Skin epidermis (tissue), 12 donors: ENCODE measurements around the gene OSBPL8.
"Not testable (repeated sequence)": the region's sequence is repeated elsewhere in the genome, so short reads cannot be mapped to it uniquely, and the experiment has no call there.

ENCODE experiments used
- H3K27ac ChIP-seq, 21 experiments: fragments of 200-600 bp; sonication (generic) in 11 of 21; one replicate each; pipeline ENCODE4 v1.5.0; 2020; ENCODE audit warnings: mild to moderate bottlenecking in 3 of 21, inconsistent platforms in 2 of 21, moderate library complexity in 2 of 21
- H3K4me3 ChIP-seq, 7 experiments: fragments of 200-600 bp; sonication (generic) in 2 of 7; one replicate each; pipeline ENCODE4 v1.5.0; 2020; ENCODE audit warnings: inconsistent platforms in 2 of 7, mild to moderate bottlenecking in 2 of 7, moderate library complexity in 1 of 7

Gene OSBPL8

DNA sequence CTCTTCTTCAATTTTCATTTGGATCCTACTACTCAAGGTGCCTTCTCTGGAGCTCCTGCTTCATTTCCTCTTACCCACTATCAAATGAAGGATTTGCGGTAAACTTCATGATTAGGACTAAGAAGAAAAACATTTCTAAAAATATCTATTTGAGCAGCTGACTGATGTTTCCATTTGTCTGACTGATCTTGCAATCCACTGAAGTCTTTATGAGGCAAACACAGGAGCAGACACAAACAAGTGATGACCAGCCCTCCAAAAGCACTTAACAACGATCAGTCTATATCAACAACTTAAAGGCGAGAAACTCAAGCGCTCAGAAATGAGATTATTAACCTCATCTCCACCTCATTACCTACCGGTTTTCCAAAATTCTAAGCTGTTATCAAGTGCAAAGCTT, 26.2 kb downstream of the OSBPL8 start:
- Histone ChIP-seq H3K4me3 (no peak overlapping the region), H3K27ac (no peak overlapping the region)

DNA sequence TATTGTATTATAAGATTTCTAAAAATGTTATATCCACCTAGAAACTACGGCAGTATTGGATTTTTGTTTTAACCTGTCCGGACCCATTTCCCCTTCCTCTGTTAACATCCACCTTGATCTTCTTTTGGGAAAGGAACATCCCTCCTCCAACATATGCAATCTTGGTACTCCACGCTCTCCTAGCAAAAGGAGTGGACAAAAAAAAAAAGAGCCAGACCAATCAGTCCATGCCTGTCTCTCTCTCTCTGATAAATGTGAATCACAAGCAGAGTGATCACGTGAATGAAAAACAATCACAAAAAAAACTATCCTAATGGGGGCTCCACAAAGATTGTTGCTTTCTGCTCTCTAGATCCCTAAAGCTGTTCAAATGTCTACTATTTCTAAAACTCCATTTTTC, 27.1 kb downstream of the OSBPL8 start:
- no peak overlapping the region for H3K4me3 ChIP-seq
- no peak overlapping the region for H3K27ac ChIP-seq

DNA sequence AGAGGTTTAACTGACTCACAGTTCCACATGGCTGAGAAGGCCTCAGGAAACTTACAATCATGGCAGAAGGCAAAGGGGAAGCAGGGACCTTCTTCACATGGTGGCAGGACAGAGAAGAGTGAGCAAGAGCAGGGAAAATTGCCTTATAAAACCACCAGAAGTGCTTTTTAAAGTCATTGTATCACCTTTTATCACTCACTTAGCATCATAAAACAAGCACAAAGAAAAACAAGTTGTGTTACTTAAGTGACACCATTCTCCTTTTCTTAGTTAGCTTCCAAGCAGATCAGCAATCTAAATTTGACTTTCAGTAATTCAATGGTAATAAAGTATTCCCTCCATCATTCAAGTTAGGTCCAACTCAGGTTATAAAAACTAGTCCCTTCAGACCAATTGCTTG, 28.5 kb downstream of the OSBPL8 start:
- Histone ChIP-seq H3K4me3 (no peak overlapping the region), H3K27ac (no peak overlapping the region)

DNA sequence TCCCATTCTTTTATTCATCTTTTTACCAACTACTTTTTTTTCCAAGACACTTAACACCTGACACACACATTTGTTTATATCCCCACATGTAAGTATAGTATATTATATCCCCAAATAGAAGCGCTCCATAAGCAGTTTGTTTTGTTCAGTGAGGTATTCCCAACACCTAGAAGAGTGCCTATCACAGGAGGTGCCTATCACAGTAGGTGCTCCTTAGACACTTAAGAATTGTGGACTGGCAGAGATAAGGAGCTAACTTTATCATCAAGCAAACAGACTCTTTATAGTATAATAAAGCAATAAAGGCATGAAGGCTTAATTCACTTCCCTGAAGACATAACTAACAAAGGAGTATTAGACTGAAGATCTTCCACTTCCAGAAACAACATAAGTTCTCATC, 29.1 kb downstream of the OSBPL8 start:
- Histone ChIP-seq H3K27ac (no peak overlapping the region), H3K4me3 (no peak overlapping the region)

DNA sequence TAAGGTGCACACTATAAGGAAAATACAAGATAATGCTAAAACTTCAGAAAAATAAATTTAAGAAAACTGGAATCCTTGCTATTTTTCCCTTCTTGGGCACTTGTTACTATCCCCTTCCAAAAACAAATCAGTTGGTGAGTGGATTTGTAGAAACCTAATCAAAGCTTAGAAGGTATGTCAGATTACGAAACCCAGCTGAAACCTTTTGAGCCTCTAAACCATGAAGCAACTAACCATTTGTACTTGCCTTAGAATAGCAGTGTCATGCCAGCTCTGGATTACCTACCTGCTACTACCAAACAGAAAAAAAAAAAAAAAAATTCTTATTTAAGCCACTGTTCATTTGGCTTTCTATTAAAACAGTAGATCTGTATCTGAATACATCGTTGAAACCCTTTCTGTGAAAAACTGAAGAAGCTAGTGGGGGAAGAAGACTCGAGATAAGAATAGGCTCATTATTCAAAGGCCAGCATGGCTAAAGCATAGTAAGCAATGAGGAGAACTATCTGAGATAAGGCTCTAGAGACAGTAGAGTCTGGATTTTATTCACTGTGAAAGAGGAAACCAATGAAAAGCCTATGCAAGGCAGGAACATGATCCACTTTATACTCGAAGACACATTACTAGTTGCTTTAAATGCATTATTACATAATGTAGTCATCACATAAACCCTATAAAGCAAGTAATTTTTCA, 30.2 kb downstream of the OSBPL8 start:
- Histone ChIP-seq H3K27ac (no peak overlapping the region), H3K4me3 (no peak overlapping the region)

DNA sequence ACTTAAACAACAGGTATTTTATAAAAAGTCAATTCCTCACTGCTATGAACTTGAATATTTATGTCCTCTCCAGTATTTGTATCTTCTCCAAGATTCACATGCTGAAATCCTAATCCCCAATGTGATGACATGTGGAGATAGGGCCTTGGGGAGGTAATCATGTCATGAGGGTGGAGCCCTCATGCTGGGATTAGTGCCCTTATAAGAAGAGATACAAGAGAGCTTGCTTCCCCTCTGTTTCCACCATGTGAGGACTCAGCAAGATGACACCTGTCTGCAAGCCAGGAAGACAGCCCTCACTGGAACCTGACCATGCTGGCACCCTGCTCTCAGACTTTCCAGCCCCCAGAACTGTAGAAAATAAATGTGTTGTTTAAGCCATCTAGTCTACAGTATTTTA, 36.2 kb downstream of the OSBPL8 start:
- Histone ChIP-seq H3K27ac (no peak overlapping the region), H3K4me3 (no peak overlapping the region)

DNA sequence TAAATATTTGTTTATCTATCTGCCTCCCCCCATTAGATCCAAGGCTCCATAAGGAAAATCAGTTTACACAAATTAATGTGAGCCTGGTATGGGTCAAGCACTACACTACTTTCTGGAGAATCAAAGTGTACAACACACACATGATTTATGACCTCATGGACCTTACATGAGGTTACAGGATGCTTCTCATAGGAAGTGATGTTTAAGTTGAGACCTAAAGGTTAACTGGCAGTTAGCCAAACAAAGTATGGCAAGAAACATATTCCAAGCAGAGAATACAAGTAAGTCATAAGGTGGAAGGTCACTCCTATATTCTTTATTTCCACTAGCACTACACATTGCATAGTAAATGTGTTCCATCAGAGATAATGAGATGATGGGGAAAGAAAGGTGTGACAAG, 39.2 kb downstream of the OSBPL8 start:
- Histone ChIP-seq H3K4me3 (no peak overlapping the region), H3K27ac (no peak overlapping the region)

DNA sequence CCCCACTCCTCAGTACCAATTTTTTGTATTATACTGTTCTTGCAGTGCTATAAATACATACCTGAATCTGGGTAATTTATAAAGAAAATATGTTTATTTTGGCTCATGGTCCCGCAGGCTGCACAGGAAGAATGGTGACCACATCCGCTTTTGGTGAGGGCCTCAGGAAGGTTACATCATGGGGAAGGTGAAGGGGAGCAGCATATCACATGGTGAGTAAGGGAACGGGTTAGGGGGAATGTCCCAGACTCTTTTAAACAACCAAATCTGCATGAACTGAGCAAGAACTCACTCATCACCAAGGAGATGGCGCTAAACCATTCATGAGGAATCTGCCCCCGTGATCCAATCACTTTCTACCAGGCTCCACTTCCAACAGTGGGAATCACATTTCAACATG, 40.0 kb downstream of the OSBPL8 start:
- H3K27ac ChIP-seq: no peak overlapping the region
- no peak overlapping the region for H3K4me3 ChIP-seq

DNA sequence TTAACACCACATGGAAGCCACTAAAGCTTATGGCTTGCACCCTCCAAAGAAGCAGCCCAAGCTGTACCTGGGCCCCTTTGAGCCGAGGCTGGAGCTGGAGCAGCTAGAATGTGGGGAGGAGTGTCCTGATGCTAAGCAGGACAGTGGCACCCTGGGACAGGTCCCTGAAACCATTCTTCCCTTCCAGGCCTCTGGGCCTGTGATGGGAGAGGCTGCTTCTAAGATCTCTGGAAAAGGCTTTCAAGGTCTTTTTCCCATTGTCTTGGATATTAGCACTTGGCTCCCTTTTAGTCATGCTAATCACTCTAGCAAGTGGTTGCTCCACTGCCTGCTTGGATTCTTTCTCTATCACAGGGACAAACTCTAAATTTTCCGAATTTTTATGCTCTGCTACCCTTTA, 40.9 kb downstream of the OSBPL8 start:
- Histone ChIP-seq H3K4me3 (no peak overlapping the region), H3K27ac (no peak overlapping the region)

DNA sequence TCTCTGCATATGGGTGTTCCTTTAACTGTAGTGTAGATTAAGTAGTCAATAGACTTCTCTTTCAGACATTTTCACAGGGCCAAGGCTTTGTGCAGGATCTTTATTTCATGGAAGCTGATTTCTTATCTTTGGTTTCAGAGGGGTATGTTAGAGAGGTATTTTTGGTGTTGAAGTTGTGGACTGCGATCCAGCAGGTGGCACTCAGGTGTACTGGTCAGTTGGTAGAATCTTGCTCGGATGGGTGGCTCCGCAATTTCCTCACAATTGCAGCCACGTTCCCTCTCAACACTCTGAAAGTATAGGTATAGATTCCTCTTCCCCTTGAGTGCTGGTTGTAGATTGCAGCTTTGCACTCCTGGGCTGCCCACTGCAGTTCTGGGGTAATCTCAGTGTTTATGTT, 44.3 kb downstream of the OSBPL8 start:
- H3K27ac ChIP-seq: no peak overlapping the region
- H3K4me3 ChIP-seq: no peak overlapping the region

DNA sequence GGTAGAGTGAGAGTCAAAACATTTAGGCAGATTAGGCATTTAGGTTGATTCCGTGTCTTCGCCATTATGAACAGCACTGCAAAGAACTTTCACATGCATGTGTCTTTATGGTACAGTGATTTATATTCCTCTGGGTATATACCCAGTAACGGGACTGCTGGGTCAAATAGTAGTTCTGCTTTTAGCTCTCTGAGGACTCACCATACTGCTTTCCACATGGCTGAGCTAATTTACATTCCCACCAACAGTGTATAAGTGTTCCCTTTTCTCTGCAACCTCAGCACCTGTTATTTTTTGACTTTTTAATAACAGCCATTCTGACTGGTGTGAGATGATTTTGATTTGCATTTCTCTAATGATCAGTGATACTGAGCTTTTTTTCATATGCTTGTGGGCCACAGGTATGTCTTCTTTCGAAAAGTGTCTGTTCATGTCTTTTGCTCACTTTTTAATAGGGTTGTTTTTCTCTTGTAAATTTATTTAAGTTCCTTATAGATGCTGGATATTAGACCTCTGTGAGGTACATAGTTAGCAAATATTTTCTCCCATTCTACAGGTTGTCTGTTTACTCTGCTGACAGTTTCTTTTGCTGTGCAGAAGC, 48.4 kb downstream of the OSBPL8 start:
- not testable (repeated sequence) for H3K27ac ChIP-seq

DNA sequence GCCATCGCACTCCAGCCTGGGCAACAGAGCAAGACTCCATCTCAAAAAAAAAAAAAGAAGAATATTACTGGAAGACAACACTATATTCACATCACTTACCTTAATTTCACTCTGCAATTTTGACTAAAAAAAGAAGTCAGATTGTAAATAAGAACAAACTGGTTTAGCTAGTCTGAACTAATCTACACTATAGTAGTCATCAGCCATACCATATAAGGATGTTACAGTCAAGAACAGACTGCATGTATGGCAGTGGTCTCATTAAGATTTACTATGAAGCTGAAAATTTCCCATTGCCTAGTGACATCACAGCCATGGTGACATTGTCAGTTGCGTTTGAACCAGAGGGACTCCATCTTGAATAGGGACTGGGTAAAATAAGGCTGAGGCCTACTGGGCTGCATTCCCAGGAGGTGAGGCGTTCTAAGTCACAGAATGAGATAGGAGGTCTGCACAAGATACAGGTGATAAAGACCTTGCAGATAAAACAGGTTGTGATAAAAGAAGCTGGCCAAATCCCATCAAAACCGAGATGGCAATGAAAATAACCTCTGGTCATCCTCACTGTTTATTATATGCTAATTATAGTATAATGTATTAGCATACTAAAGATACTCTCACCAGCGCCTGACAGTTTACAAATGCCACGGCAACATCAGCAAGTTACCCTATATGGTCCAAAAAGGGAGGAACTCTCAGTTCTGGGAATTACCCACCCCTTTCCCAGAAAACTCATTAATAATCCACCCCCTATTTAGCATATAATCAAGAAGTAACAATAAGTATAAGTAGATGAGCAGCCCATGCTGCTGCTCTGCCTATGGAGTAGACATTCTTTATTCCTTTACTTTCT, 51.2 kb downstream of the OSBPL8 start:
- H3K27ac ChIP-seq: no peak overlapping the region
- H3K4me3 ChIP-seq: no peak overlapping the region

More for the DNA sequence above, 48.4 kb downstream of the OSBPL8 start:
- H3K4me3 ChIP-seq: not testable (repeated sequence)

DNA sequence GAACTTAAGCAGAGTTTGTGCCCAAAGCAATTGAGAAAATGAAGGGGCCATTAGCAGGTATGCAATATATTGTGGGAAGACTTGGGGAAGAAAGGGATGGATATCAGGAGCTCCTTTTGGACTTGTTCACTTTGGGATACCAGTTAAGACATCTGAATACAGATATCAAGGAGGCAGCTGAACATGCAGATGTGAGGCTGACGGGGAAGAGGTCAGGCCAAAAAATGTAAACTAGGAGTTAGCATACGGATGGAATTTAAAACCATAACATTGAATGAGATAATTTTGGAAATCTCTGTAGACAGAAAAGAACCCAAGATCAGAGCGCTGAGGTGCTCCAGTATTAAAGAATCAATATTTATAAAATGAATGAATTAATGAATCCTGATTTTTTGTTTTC, 53.4 kb downstream of the OSBPL8 start:
- Histone ChIP-seq H3K27ac (no peak overlapping the region), H3K4me3 (no peak overlapping the region)

DNA sequence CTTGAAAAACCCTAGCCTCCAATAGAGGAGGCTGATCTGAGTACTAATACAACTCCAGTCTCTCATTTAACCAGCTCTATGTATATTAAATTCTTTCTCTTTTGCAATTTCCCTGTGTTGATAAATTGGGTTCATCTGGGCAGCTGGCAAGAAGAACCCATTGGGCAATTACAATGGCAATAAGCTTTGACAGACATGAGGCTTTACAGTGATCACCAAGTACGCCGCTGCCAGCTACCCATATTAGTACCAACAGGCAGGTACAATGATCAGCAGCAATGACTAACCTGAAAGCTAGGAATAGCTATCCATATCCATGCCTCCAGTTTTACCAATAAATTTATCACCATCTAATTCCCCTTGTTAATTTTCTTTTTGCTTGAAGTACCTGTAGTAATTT, 54.5 kb downstream of the OSBPL8 start:
- H3K4me3 ChIP-seq: no peak overlapping the region

DNA sequence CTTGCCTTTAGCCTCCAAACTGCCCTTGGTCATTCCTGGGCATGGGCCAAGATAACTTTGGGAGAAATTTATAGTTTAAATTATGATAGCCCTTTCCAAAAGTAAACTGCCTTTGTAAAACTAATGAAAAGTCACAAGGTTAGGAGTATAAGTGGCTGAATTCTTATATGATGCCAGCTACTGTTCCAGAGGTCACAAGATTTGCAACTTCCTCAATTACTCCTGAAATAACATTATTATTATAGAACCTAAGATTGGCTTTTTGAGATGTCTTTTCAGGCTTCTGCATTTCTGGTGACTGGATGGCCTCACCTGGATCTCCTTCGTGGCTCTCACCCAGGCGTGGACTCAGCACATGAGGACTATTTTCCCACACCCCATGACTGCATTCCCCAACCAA, 55.0 kb downstream of the OSBPL8 start:
- H3K27ac ChIP-seq: no peak overlapping the region
- no peak overlapping the region for H3K4me3 ChIP-seq

More for the DNA sequence above, 54.5 kb downstream of the OSBPL8 start:
- H3K27ac ChIP-seq: no peak overlapping the region

DNA sequence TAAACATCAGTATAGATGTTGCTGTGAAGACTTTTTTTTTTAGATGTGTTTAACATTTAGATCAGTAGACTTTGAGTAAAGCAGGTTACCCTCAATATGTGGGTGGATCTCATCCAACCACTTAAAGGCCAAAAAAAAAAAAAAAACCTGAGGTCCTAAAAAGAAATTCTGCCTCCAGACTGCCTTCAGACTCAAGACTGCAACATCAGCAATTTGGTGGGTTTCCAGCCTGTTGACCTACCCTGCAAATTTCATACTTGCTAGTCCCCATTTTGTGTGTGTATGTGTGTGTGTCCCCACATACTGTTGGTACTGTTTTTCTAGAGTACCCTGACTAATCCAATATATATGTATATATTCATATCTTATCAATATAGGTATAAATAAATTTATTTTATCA, 55.6 kb downstream of the OSBPL8 start:
- Histone ChIP-seq H3K27ac (no peak overlapping the region), H3K4me3 (no peak overlapping the region)

DNA sequence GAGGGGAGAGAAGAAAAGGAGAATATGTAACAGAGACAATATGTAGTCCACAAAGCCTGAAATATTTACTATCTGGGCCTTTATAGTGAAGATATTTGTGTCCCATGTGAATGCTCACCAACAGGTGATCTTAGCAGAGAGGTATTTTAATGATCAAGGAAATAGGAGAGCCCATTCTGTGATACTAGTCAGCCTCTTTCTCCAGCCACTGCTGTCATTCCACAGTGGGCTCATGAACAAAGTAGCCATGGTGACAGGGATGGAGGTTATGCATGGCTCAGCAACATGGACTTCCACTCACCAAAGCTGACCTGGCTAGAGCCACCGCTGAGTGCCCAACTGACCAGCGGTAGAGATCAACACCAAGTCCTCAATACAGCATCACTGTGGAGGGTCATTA, 58.2 kb downstream of the OSBPL8 start:
- Histone ChIP-seq H3K4me3 (no peak overlapping the region), H3K27ac (no peak overlapping the region)

DNA sequence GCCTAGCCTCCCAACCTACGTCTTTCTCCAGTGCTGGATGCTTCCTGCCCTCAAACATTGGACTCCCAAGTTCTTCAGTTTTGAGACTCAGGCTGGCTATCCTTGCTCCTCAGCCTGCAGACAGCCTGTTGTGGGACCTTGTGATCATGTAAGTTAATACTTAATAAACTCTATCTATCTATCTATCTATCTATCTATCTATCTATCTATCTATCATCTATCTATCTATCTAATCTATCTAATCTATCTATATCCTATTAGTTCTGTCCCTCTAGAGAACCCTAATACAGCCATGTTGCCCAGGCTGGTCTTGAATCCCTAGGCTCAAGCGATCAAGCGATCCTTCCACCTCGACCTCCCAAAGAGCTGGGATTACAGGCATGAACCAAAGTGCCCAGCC, 60.4 kb downstream of the OSBPL8 start:
- not testable (repeated sequence) for H3K27ac ChIP-seq, H3K4me3 ChIP-seq

DNA sequence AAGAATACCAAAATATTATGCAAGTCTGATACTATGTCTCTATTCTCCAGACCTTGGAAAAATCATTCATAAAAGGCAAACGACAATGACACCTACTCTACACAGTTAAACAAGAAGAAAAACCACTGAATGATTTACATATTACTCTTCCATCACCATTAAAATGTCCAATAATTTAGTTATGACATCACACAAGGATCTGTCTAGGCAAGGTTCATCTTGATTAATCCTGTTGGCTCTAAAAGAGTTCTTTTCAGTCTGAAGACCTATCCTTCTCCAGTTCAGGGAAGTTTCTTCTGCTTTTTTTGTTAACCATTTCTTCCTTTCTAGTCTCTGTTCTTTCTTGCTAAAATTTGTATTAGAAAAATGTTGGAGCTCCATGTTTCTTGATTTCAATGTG, 64.0 kb downstream of the OSBPL8 start:
- H3K27ac ChIP-seq: no peak overlapping the region
- no peak overlapping the region for H3K4me3 ChIP-seq

DNA sequence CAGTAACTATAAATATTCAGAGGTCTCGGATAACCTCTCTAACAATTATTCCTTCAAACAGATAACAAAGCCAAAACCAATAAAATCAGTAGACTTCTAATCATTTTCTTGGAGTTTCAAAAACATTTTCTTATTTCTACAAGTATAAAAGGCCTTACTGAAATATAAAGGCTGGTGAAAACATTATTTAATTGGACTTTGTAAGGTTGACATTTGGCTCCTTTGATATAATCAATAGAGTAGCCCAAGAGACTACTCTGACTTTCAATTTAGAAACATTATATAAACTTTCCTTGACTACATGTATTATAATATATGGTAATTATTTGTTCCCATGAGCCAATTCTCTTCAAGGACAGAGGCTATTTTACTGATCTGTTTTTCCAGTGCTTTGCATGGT, 68.3 kb downstream of the OSBPL8 start:
- Histone ChIP-seq H3K27ac (no peak overlapping the region), H3K4me3 (no peak overlapping the region)

DNA sequence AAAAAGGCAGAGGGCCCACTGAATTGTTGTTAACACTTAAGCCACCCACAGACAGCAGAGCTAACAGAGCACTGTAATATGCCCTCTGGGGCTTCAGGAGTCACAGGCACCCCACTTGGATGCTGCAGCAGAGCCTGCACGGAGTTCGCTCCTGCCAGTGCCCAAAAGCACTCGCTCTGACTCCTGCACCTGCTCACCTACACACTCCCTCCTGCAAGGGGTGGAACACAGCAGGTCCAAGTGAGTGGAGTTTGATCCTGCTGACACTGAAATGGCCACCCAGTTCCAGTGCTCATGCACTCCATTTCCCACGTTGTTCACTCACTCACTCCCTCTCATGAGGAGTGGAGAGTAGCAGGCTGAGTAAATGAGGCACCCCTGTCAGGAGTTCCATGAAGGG, 68.8 kb downstream of the OSBPL8 start:
- H3K27ac ChIP-seq: no peak overlapping the region
- no peak overlapping the region for H3K4me3 ChIP-seq
